Measurements from ENCODE around the gene PELI2.

PELI2 gene

GRCh38 chr14:56273155-56273554 lies 154.9 kb downstream of the PELI2 start:
- Histone ChIP-seq H2AFZ (ENCODE audit: low read length) (no peak overlapping the region), H3K9ac (ENCODE audit: low read length) (no peak overlapping the region), H3K9me2 (ENCODE audit: low read depth, low read length) (no peaks in the 10 kb centered on the region), H4K20me1 (ENCODE audit: insufficient read depth, low read length) (no peaks in the 10 kb centered on the region), H3K36me3 (ENCODE audit: insufficient read depth, low read length) (no peaks in the 10 kb centered on the region), H3K27ac (ENCODE audit: low read depth, low read length, poor library complexity, severe bottlenecking) (no peak overlapping the region), H3K4me2 (ENCODE audit: low read length) (no peak overlapping the region), H3K27me3 (ENCODE audit: insufficient read depth, low read length) (no peaks in the 10 kb centered on the region), H3K79me2 (ENCODE audit: insufficient read depth, low read length) (no peaks in the 10 kb centered on the region), H3K4me3 (ENCODE audit: low read depth, low read length, poor library complexity, severe bottlenecking) (no peak overlapping the region), H3K4me1 (ENCODE audit: insufficient read depth, low read length, severe bottlenecking) (no peaks in the 10 kb centered on the region), H3K9me3 (ENCODE audit: low read length) (no peaks in the 10 kb centered on the region), H3F3A (ENCODE audit: insufficient read depth, low read length) (no peaks in the 10 kb centered on the region)
- TF ChIP-seq EZH2 (IDR thresholded peaks at IDR 0.05; ENCODE audit: borderline replicate concordance, low read length) (no peak), CTCF (IDR thresholded peaks at IDR 0.05; ENCODE audit: low read length) (no peak)

DNA sequence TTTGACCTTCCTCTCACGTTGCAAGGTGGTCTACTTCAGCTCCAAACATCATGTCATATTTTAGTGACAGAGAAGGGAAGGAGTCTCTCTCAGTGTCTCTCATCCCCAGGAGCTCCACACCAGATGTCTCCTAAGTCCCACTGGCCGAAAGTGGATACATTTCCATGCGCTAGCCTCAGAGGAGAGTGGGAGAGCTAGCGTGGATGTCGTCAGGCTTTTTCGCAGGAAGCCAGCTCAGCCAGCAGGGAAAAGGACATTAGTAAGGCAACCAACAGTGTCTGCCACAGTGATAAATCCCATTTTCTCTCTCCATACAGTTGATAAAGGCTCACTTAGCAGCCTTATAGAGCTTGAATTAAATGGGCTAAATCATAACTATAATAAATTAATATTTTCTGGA lies 155.7 kb downstream of the PELI2 start:
- Histone ChIP-seq H3F3A (ENCODE audit: insufficient read depth, low read length) (no peaks in the 10 kb centered on the region), H3K4me1 (ENCODE audit: insufficient read depth, low read length, severe bottlenecking) (no peaks in the 10 kb centered on the region), H3K9me3 (ENCODE audit: low read length) (no peaks in the 10 kb centered on the region), H3K4me3 (ENCODE audit: low read depth, low read length, poor library complexity, severe bottlenecking) (no peak overlapping the region), H2AFZ (ENCODE audit: low read length) (no peak overlapping the region), H3K36me3 (ENCODE audit: insufficient read depth, low read length) (no peaks in the 10 kb centered on the region), H4K20me1 (ENCODE audit: insufficient read depth, low read length) (no peaks in the 10 kb centered on the region), H3K27ac (ENCODE audit: low read depth, low read length, poor library complexity, severe bottlenecking) (no peak overlapping the region), H3K79me2 (ENCODE audit: insufficient read depth, low read length) (no peaks in the 10 kb centered on the region), H3K4me2 (ENCODE audit: low read length) (no peak overlapping the region), H3K9ac (ENCODE audit: low read length) (no peak overlapping the region), H3K9me2 (ENCODE audit: low read depth, low read length) (no peaks in the 10 kb centered on the region), H3K27me3 (ENCODE audit: insufficient read depth, low read length) (no peaks in the 10 kb centered on the region)
- TF ChIP-seq CTCF (IDR thresholded peaks at IDR 0.05; ENCODE audit: low read length) (no peak), EZH2 (IDR thresholded peaks at IDR 0.05; ENCODE audit: borderline replicate concordance, low read length) (no peak)

- no peaks in the 10 kb centered on the region for H4K20me1 ChIP-seq (ENCODE audit: insufficient read depth, low read length)
- TF ChIP-seq CTCF (IDR thresholded peaks at IDR 0.05; ENCODE audit: low read length) (no peak), EZH2 (IDR thresholded peaks at IDR 0.05; ENCODE audit: borderline replicate concordance, low read length) (no peak)
- no peaks in the 10 kb centered on the region for H3K36me3 ChIP-seq (ENCODE audit: insufficient read depth, low read length)
- H3K4me3 ChIP-seq (ENCODE audit: low read depth, low read length, poor library complexity, severe bottlenecking), result no peak overlapping the region
- H3K4me1 ChIP-seq (ENCODE audit: insufficient read depth, low read length, severe bottlenecking), result no peaks in the 10 kb centered on the region
- no peaks in the 10 kb centered on the region for H3F3A ChIP-seq (ENCODE audit: insufficient read depth, low read length)
- no peak overlapping the region for H2AFZ ChIP-seq (ENCODE audit: low read length)
- no peak overlapping the region for H3K27ac ChIP-seq (ENCODE audit: low read depth, low read length, poor library complexity, severe bottlenecking)
- no peaks in the 10 kb centered on the region for H3K9me3 ChIP-seq (ENCODE audit: low read length)
- no peak overlapping the region for H3K4me2 ChIP-seq (ENCODE audit: low read length)
- no peaks in the 10 kb centered on the region for H3K79me2 ChIP-seq (ENCODE audit: insufficient read depth, low read length)
- no peak overlapping the region for H3K9ac ChIP-seq (ENCODE audit: low read length)
- H3K9me2 ChIP-seq (ENCODE audit: low read depth, low read length), result no peaks in the 10 kb centered on the region
- H3K27me3 ChIP-seq (ENCODE audit: insufficient read depth, low read length), result no peaks in the 10 kb centered on the region
Measured at GRCh38 chr14:56274556-56274955, 156.3 kb downstream of the PELI2 start.

Measured in OCI-LY1 (cell line).